H9 (cell line): ENCODE data around the gene TRPC6. TPM values are rescaled to one million over a fixed set of nuclear protein-coding genes. Genes with fewer than 3 reads are reported as not detected.

Source experiments
- DNase-seq: peaks from one replicate; pipeline ENCODE4 v3.0.0-alpha.2; 2017
- H2AFZ ChIP-seq: one replicate; pipeline ENCODE4 v1.6.1; 2013; ENCODE audit warnings: mild to moderate bottlenecking, low read length, control low read depth, moderate library complexity
- H2AK5ac ChIP-seq: 2 replicates; pipeline ENCODE4 v1.6.1; 2013; ENCODE audit warnings: low read length, control low read depth, mixed read lengths; ENCODE audit not compliant: insufficient read length
- H2BK120ac ChIP-seq: one replicate; pipeline ENCODE4 v1.6.1; 2013; ENCODE audit warnings: low read depth, mild to moderate bottlenecking, low read length, control low read depth, inconsistent platforms; ENCODE audit not compliant: poor library complexity, severe bottlenecking
- H2BK12ac ChIP-seq: 2 replicates; pipeline ENCODE4 v1.6.1; 2013; ENCODE audit warnings: low read length, control low read depth, mixed read lengths, low read depth; ENCODE audit not compliant: insufficient read length
- H2BK15ac ChIP-seq: 2 replicates; pipeline ENCODE4 v1.6.1; 2013; ENCODE audit warnings: low read depth, low read length, control low read depth
- H2BK20ac ChIP-seq: one replicate; pipeline ENCODE4 v1.6.1; 2013; ENCODE audit warnings: low read depth, mild to moderate bottlenecking, low read length, control low read depth, inconsistent platforms; ENCODE audit not compliant: poor library complexity, severe bottlenecking
- H2BK5ac ChIP-seq: 2 replicates; pipeline ENCODE4 v1.6.1; 2013; ENCODE audit warnings: low read length, control low read depth, mixed read lengths; ENCODE audit not compliant: insufficient read length
- H3K14ac ChIP-seq: 2 replicates; pipeline ENCODE4 v1.6.1; 2013; ENCODE audit warnings: low read length, control low read depth; ENCODE audit not compliant: insufficient read depth
- H3K18ac ChIP-seq: 2 replicates; pipeline ENCODE4 v1.6.1; 2013; ENCODE audit warnings: low read depth, mild to moderate bottlenecking, mixed read lengths, low read length, control low read depth; ENCODE audit not compliant: insufficient read length
- H3K23ac ChIP-seq: 2 replicates; pipeline ENCODE4 v1.6.1; 2013; ENCODE audit warnings: low read length, control low read depth, mixed read lengths, low read depth; ENCODE audit not compliant: insufficient read length
- H3K23me2 ChIP-seq: 2 replicates; pipeline ENCODE4 v1.6.1; 2013; ENCODE audit warnings: low read depth, mild to moderate bottlenecking, mixed read lengths, low read length, control low read depth; ENCODE audit not compliant: insufficient read length, poor library complexity, severe bottlenecking
- H3K27ac ChIP-seq: 2 replicates; pipeline ENCODE4 v1.5.1; 2013; ENCODE audit warnings: low read length, control low read depth, mixed read lengths, low read depth; ENCODE audit not compliant: insufficient read length
- H3K27me3 ChIP-seq: 2 replicates; pipeline ENCODE4 v1.6.1; 2013; ENCODE audit warnings: low read length, control low read depth, inconsistent platforms; ENCODE audit not compliant: insufficient read depth
- H3K4ac ChIP-seq: 2 replicates; pipeline ENCODE4 v1.6.1; 2013; ENCODE audit warnings: low read depth, mild to moderate bottlenecking, control low read depth, inconsistent platforms, low read length, moderate library complexity
- H3K4me1 ChIP-seq: 2 replicates; pipeline ENCODE4 v1.6.1; 2013; ENCODE audit warnings: low read length, control low read depth, inconsistent platforms; ENCODE audit not compliant: insufficient read depth
- H3K4me2 ChIP-seq: 2 replicates; pipeline ENCODE4 v1.6.1; 2013; ENCODE audit warnings: low read length, control low read depth, mixed read lengths; ENCODE audit not compliant: insufficient read length, insufficient read depth
- H3K56ac ChIP-seq: 2 replicates; pipeline ENCODE4 v1.6.1; 2013; ENCODE audit warnings: low read depth, mild to moderate bottlenecking, mixed read lengths, low read length, control low read depth; ENCODE audit not compliant: insufficient read length
- H3K79me1 ChIP-seq: 2 replicates; pipeline ENCODE4 v1.6.1; 2013; ENCODE audit warnings: low read depth, mild to moderate bottlenecking, moderate library complexity, low read length, control low read depth, inconsistent platforms; ENCODE audit not compliant: insufficient read depth, poor library complexity, severe bottlenecking
- H3K79me2 ChIP-seq: 2 replicates; pipeline ENCODE4 v1.6.1; 2013; ENCODE audit warnings: low read length, control low read depth, inconsistent platforms; ENCODE audit not compliant: insufficient read depth
- H3K9ac ChIP-seq: 2 replicates; pipeline ENCODE4 v1.6.1; 2013; ENCODE audit warnings: low read length, control low read depth, mixed read lengths; ENCODE audit not compliant: insufficient read length; ENCODE audit errors: extremely low read depth
- H3K9me3 ChIP-seq: one replicate; pipeline ENCODE4 v1.6.1; 2013; ENCODE audit warnings: low read depth, low read length, inconsistent platforms; ENCODE audit not compliant: control insufficient read depth
- H3T11ph ChIP-seq: one replicate; pipeline ENCODE4 v1.6.1; 2013; ENCODE audit warnings: mild to moderate bottlenecking, low read length, control low read depth, inconsistent platforms
- H4K20me1 ChIP-seq: one replicate; pipeline ENCODE4 v1.6.1; 2013; ENCODE audit not compliant: control insufficient read depth, insufficient read length, insufficient read depth
- H4K5ac ChIP-seq: 2 replicates; pipeline ENCODE4 v1.6.1; 2013; ENCODE audit warnings: low read depth, mild to moderate bottlenecking, mixed read lengths, low read length, control low read depth; ENCODE audit not compliant: insufficient read length
- H4K8ac ChIP-seq: replicated peaks from 2 replicates; pipeline ENCODE4 v1.6.1; 2013; ENCODE audit warnings: low read length, control low read depth, mixed read lengths, low read depth; ENCODE audit not compliant: insufficient read length
- H4K91ac ChIP-seq: 2 replicates; pipeline ENCODE4 v1.6.1; 2013; ENCODE audit warnings: low read depth, mild to moderate bottlenecking, moderate library complexity, mixed read lengths, low read length, control low read depth; ENCODE audit not compliant: insufficient read length
- H3K27ac Mint-ChIP-seq, 3 experiments: 2 replicates in 2 of 3; 3 replicates in 1 of 3; pipeline ENCODE4 v1.8.0; 2020 to 2021; ENCODE audit warnings: mixed read lengths in 3 of 3, mild to moderate bottlenecking in 1 of 3, moderate library complexity in 1 of 3
- H3K27me3 Mint-ChIP-seq: 2 replicates; pipeline ENCODE4 v1.8.0; 2021; ENCODE audit warnings: low read depth, mild to moderate bottlenecking, moderate library complexity, mixed read lengths
- H3K36me3 Mint-ChIP-seq, 3 experiments: 2 replicates in 2 of 3; 3 replicates in 1 of 3; pipeline ENCODE4 v1.8.0; 2020 to 2021; ENCODE audit warnings: low read depth in 3 of 3, mixed read lengths in 3 of 3; ENCODE audit not compliant: insufficient read depth in 1 of 3
- H3K4me1 Mint-ChIP-seq, 2 experiments: 2 replicates each; pipeline ENCODE4 v1.8.0; 2020; ENCODE audit warnings: mixed read lengths in 2 of 2
- H3K4me3 Mint-ChIP-seq, 2 experiments: 2 replicates in 1 of 2; 3 replicates in 1 of 2; pipeline ENCODE4 v1.8.0; 2020 to 2021; ENCODE audit warnings: mild to moderate bottlenecking in 2 of 2, mixed read lengths in 2 of 2, moderate library complexity in 1 of 2
- H3K9me3 Mint-ChIP-seq, 2 experiments: 2 replicates in 1 of 2; 3 replicates in 1 of 2; pipeline ENCODE4 v1.8.0; 2020; ENCODE audit warnings: mild to moderate bottlenecking in 2 of 2, mixed read lengths in 2 of 2, moderate library complexity in 1 of 2
- WGBS: extraction: QIAGEN DNeasy Blood & Tissue Kit; methylation state at CpG from one replicate; pipeline ENCODE4 v1.1.7; 2013; ENCODE audit warnings: missing lambda C conversion rate, low lambda C conversion rate, mixed read lengths; ENCODE audit not compliant: insufficient read length; ENCODE audit errors: extremely low coverage; 5-methylcytosine and 5-hydroxymethylcytosine counted together
- total RNA-seq: library from RNA; stranded (reverse); gene quantifications from 2 replicates; pipeline ENCODE4 v1.2.1, GENCODE V29; 2021
- TF ChIP-seq, protein P1 (sequence below): fragments of 200-600 bp; sonication (generic); conservative IDR thresholded peaks from 3 replicates; pipeline ENCODE4 v1.8.0; 2021; ENCODE audit warnings: antibody characterized with exemption, mild to moderate bottlenecking

The TRPC6 gene
- total RNA-seq, 1 experiment from 2014 or later: 14.4 TPM

DNA sequence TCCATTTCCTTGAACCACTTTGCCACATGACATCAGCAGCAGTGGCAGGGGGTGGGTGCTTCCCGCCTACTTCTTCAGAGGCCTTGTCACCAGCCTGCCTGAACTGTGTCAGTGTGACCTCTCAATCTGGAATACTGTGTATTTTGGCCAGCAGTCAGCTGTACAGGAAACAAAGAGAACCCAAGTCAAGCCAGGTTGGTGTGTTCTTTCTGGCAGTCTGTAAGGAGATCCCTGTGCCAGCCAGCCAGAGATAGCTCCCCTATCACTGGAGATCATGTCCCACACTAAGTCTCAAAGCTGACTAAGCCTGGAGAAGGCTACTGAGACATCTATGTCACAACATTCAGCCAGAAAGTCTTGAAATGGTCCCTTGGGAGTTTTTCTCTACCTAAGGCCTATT, 142.1 kb downstream of the TRPC6 start:
- H4K5ac ChIP-seq: no peak overlapping the region
- H3K14ac ChIP-seq: no peak overlapping the region; the same call in 1 of the 2 replicates
- TF ChIP-seq, protein P1, sequence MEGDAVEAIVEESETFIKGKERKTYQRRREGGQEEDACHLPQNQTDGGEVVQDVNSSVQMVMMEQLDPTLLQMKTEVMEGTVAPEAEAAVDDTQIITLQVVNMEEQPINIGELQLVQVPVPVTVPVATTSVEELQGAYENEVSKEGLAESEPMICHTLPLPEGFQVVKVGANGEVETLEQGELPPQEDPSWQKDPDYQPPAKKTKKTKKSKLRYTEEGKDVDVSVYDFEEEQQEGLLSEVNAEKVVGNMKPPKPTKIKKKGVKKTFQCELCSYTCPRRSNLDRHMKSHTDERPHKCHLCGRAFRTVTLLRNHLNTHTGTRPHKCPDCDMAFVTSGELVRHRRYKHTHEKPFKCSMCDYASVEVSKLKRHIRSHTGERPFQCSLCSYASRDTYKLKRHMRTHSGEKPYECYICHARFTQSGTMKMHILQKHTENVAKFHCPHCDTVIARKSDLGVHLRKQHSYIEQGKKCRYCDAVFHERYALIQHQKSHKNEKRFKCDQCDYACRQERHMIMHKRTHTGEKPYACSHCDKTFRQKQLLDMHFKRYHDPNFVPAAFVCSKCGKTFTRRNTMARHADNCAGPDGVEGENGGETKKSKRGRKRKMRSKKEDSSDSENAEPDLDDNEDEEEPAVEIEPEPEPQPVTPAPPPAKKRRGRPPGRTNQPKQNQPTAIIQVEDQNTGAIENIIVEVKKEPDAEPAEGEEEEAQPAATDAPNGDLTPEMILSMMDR: no peak
- H2BK15ac ChIP-seq: no peak overlapping the region
- no peak overlapping the region for H3K9ac ChIP-seq
- no peaks in the 10 kb centered on the region for H3K27me3 Mint-ChIP-seq
- no peaks in the 10 kb centered on the region for H3K4me1 ChIP-seq
- H2AK5ac ChIP-seq: no peak overlapping the region
- H3K56ac ChIP-seq: no peak overlapping the region
- H3K23me2 ChIP-seq: no peaks in the 10 kb centered on the region
- no peak overlapping the region for H2BK20ac ChIP-seq
- H3K79me1 ChIP-seq: no peaks in the 10 kb centered on the region
- no peak overlapping the region for H3K27ac ChIP-seq
- H3K4me2 ChIP-seq: no peak overlapping the region
- H2AFZ ChIP-seq: no peak overlapping the region
- no peak overlapping the region for H2BK12ac ChIP-seq
- no peak overlapping the region for H3K4me3 Mint-ChIP-seq
- H3K18ac ChIP-seq: no peak overlapping the region
- H3K4ac ChIP-seq: no peak overlapping the region
- no peak overlapping the region for H4K91ac ChIP-seq
- DNase-seq: no peak
- no peak overlapping the region for H4K8ac ChIP-seq
- no peaks in the 10 kb centered on the region for H4K20me1 ChIP-seq
- H3K9me3 Mint-ChIP-seq: 0 out of 5 replicates have a peak, but pooled peaks cover 0 to 3% of the 10 kb centered on the region in 2 experiments
- no peaks in the 10 kb centered on the region for H3K27me3 ChIP-seq
- H3T11ph ChIP-seq: no peak overlapping the region
- no peaks in the 10 kb centered on the region for H3K36me3 Mint-ChIP-seq
- WGBS: no CpG with 5 or more reads among the region's 1 CpG
- H3K79me2 ChIP-seq: no peaks in the 10 kb centered on the region
- no peaks in the 10 kb centered on the region for H3K9me3 ChIP-seq
- no peak overlapping the region for H3K27ac Mint-ChIP-seq
- H2BK5ac ChIP-seq: no peak overlapping the region
- no peak overlapping the region for H2BK120ac ChIP-seq
- H3K4me1 Mint-ChIP-seq: peaks cover 1 to 2% of the 10 kb centered on the region in 2 experiments; a peak in 3 of 4 replicates
- H3K23ac ChIP-seq: no peak overlapping the region
